HepG2 (cell line): ENCODE measurements around the gene CYB5D1. TPM values are rescaled to one million over a fixed set of nuclear protein-coding genes. Genes with fewer than 3 reads are reported as not detected.

Experiments used
- ARNTL ChIP-seq: sonication (generic); formaldehyde crosslinking; IDR thresholded peaks from 2 replicates; pipeline ENCODE4 v1.4.0; 2020; ENCODE audit warnings: mild to moderate bottlenecking, missing genetic modification reagents
- ATF1 ChIP-seq: IDR thresholded peaks from 2 replicates; pipeline ENCODE4 v1.6.1; 2016; ENCODE audit warnings: mild to moderate bottlenecking, control low read depth
- BATF2 ChIP-seq: sonication (generic); formaldehyde crosslinking; IDR thresholded peaks from 2 replicates; pipeline ENCODE4 v1.8.0; 2022; ENCODE audit warnings: mild to moderate bottlenecking, missing genetic modification reagents, moderate library complexity
- CHD2 ChIP-seq: IDR thresholded peaks from 2 replicates; pipeline ENCODE4 v1.6.1; 2011; ENCODE audit warnings: low read depth, low read length, improper control_type of control experiment
- ELF3 ChIP-seq: IDR thresholded peaks from 2 replicates; pipeline ENCODE4 v1.6.1; 2016; ENCODE audit warnings: missing genetic modification reagents, missing compliant biosample characterization
- HOXA7 ChIP-seq: sonication (generic); formaldehyde crosslinking; IDR thresholded peaks from 2 replicates; pipeline ENCODE4 v1.8.1; 2022; ENCODE audit warnings: mild to moderate bottlenecking, missing genetic modification reagents, moderate library complexity
- MYC ChIP-seq: sonication (generic); formaldehyde crosslinking; IDR thresholded peaks from 2 replicates; pipeline ENCODE4 v1.9.0; 2021; ENCODE audit warnings: missing genetic modification reagents, borderline replicate concordance
- NR2C2 ChIP-seq: sonication (generic); formaldehyde crosslinking; IDR thresholded peaks from 2 replicates; pipeline ENCODE4 v1.4.0; 2020; ENCODE audit warnings: missing genetic modification reagents, mild to moderate bottlenecking, moderate library complexity, borderline replicate concordance
- NR2F2 ChIP-seq: IDR thresholded peaks from 2 replicates; pipeline ENCODE4 v1.6.1; 2012; ENCODE audit warnings: low read depth, inconsistent platforms, borderline replicate concordance
- POGK ChIP-seq: sonication (generic); formaldehyde crosslinking; conservative IDR thresholded peaks from 2 replicates; pipeline ENCODE4 v1.8.0; 2022; ENCODE audit warnings: mild to moderate bottlenecking, moderate library complexity, missing genetic modification reagents
- SOX13 ChIP-seq, 3 experiments: fragments of 450-650 bp in 1 of 3; sonication (generic) in 1 of 3; formaldehyde crosslinking in 1 of 3; IDR thresholded peaks in 2 of 3; conservative IDR thresholded peaks in 1 of 3; 2 replicates each; pipeline versions ENCODE4 v1.5.0 to v1.6.1; 2016 to 2020; ENCODE audit warnings: antibody characterized with exemption in 1 of 3, mild to moderate bottlenecking in 1 of 3, missing compliant biosample characterization in 1 of 3, missing genetic modification reagents in 1 of 3, moderate library complexity in 1 of 3
- TBX2 ChIP-seq: sonication (generic); formaldehyde crosslinking; IDR thresholded peaks from 2 replicates; pipeline ENCODE4 v1.5.0; 2020; ENCODE audit warnings: missing genetic modification reagents, mild to moderate bottlenecking, borderline replicate concordance
- TEAD2 ChIP-seq: sonication (generic); formaldehyde crosslinking; IDR thresholded peaks from 2 replicates; pipeline ENCODE4 v1.9.0; 2021; ENCODE audit warnings: missing genetic modification reagents
- ZFYVE20 ChIP-seq: sonication (generic); formaldehyde crosslinking; IDR thresholded peaks from 2 replicates; pipeline ENCODE4 v1.8.0; 2023; ENCODE audit warnings: low read depth, mild to moderate bottlenecking, moderate library complexity, missing genetic modification reagents, borderline replicate concordance
- ZNF766 ChIP-seq: sonication (generic); formaldehyde crosslinking; IDR thresholded peaks from 2 replicates; pipeline ENCODE4 v1.5.0; 2020; ENCODE audit warnings: missing genetic modification reagents, borderline replicate concordance
- ZZZ3 ChIP-seq: sonication (generic); formaldehyde crosslinking; IDR thresholded peaks from 2 replicates; pipeline ENCODE4 v1.4.0; 2020; ENCODE audit warnings: missing genetic modification reagents, mild to moderate bottlenecking, borderline replicate concordance
- polyA plus RNA-seq, 8 experiments: library from polyadenylated mRNA; depleted of rRNA in 3 of 8; stranded (reverse) in 7 of 8; unstranded in 1 of 8; fragments of >200 nt; fragmentation: Illumina TruSeq in 4 of 8; extraction: Trizol in 4 of 8; gene quantifications; 2 replicates each; pipeline versions ENCODE4 v1.2.1 to v1.2.3, GENCODE V29; 2011 to 2016; ENCODE audit warnings: low read depth in 4 of 8, missing spikeins in 1 of 8, mixed read lengths in 1 of 8; ENCODE audit not compliant: insufficient read depth in 1 of 8
- total RNA-seq, 5 experiments: library from RNA; depleted of rRNA; stranded (reverse); fragments of >200 nt; fragmentation: Illumina TruSeq; extraction: Trizol; gene quantifications; 2 replicates each; pipeline ENCODE4 v1.2.3, GENCODE V29; 2016; ENCODE audit warnings: low read depth in 1 of 5
- TF ChIP-seq, protein P1 (sequence below): sonication (generic); formaldehyde crosslinking; IDR thresholded peaks from 2 replicates; pipeline ENCODE4; 2020; ENCODE audit warnings: missing genetic modification reagents, mild to moderate bottlenecking, borderline replicate concordance
- TF ChIP-seq, protein P2 (sequence below): sonication (generic); formaldehyde crosslinking; IDR thresholded peaks from 2 replicates; pipeline ENCODE4 v1.5.0; 2020; ENCODE audit warnings: missing genetic modification reagents
- TF ChIP-seq, protein P3 (sequence below): IDR thresholded peaks from 2 replicates; pipeline ENCODE4 v1.6.1; 2016; ENCODE audit warnings: low read depth

Gene CYB5D1
- total and polyA plus RNA-seq, 2 of the 13 experiments (the other 11 are each of a cell fraction or from before 2014, with no cell fraction given), result 8.9 to 17.0 TPM

DNA sequence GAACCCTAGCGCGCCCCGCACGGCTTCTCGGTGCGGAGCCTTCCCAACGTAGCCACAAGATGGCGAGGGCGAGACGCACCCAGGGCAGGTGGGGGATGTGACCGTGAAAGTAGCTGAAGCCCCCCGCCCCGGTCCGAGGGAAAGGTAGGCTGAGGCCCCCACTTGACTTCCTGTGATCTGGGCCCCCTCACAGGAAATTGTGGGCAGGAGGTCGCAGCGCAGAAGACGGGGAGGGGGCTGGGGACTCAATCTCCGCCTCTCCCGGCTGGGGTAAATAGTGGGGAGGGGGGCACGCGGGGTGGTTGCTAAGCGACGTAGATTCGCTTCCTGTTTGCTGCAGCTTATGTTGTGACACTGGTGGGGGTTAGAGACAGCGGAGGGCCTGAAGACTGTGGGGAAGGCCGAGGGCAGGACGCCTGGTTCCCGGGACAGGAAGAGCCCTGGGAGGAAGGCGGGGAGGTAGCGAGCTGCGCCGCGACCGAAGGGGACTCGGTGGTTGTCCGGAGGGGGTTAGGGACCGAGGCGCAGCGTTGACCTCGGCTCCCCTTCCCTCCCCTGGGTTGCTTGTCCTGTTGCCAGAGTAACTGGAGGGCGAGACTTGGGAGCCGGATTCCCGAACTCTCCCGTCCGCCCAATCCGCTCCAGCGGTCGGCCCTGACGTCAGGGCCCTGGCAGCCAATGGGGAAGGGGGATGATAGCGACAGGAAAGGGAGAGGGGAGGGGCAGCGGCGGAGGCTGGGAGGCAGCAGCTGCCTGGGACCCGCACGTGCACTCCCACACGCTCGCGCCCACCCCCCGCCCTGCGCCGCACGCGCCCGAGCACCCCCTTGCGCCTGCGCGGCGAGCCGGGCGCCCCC is 22.6 kb upstream of the CYB5D1 start (continued):
- TF ChIP-seq, protein P1, sequence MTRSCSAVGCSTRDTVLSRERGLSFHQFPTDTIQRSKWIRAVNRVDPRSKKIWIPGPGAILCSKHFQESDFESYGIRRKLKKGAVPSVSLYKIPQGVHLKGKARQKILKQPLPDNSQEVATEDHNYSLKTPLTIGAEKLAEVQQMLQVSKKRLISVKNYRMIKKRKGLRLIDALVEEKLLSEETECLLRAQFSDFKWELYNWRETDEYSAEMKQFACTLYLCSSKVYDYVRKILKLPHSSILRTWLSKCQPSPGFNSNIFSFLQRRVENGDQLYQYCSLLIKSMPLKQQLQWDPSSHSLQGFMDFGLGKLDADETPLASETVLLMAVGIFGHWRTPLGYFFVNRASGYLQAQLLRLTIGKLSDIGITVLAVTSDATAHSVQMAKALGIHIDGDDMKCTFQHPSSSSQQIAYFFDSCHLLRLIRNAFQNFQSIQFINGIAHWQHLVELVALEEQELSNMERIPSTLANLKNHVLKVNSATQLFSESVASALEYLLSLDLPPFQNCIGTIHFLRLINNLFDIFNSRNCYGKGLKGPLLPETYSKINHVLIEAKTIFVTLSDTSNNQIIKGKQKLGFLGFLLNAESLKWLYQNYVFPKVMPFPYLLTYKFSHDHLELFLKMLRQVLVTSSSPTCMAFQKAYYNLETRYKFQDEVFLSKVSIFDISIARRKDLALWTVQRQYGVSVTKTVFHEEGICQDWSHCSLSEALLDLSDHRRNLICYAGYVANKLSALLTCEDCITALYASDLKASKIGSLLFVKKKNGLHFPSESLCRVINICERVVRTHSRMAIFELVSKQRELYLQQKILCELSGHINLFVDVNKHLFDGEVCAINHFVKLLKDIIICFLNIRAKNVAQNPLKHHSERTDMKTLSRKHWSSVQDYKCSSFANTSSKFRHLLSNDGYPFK (CRISPR knock-in tag), result peak; percentile 61; the same call in 1 of the 2 replicates
- TF ChIP-seq TBX2, result 0 out of 2 replicates have a peak, but pooled peaks have one; percentile 41
- TF ChIP-seq HOXA7, result no peak
- TF ChIP-seq NR2F2, result 0 out of 2 replicates have a peak, but pooled peaks have one; percentile 6
- peak; percentile 7; the same call in 1 of the 2 replicates for TF ChIP-seq ZZZ3 (CRISPR knock-in tag)
- TF ChIP-seq ATF1 (CRISPR knock-in tag), result 0 out of 2 replicates have a peak, but pooled peaks have one; percentile 36
- TF ChIP-seq, protein P2, sequence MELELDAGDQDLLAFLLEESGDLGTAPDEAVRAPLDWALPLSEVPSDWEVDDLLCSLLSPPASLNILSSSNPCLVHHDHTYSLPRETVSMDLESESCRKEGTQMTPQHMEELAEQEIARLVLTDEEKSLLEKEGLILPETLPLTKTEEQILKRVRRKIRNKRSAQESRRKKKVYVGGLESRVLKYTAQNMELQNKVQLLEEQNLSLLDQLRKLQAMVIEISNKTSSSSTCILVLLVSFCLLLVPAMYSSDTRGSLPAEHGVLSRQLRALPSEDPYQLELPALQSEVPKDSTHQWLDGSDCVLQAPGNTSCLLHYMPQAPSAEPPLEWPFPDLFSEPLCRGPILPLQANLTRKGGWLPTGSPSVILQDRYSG (CRISPR knock-in tag), result no peak
- TF ChIP-seq, protein P3, sequence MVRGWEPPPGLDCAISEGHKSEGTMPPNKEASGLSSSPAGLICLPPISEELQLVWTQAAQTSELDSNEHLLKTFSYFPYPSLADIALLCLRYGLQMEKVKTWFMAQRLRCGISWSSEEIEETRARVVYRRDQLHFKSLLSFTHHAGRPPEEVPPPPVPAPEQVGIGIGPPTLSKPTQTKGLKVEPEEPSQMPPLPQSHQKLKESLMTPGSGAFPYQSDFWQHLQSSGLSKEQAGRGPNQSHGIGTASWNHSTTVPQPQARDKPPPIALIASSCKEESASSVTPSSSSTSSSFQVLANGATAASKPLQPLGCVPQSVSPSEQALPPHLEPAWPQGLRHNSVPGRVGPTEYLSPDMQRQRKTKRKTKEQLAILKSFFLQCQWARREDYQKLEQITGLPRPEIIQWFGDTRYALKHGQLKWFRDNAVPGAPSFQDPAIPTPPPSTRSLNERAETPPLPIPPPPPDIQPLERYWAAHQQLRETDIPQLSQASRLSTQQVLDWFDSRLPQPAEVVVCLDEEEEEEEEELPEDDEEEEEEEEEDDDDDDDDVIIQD (CRISPR knock-in tag), result 0 out of 2 replicates have a peak, but pooled peaks have one; percentile 6
- peak; percentile 85 for TF ChIP-seq MYC (CRISPR knock-in tag)
- TF ChIP-seq TEAD2 (CRISPR knock-in tag), result no peak
- peak; percentile 19; the same call in 1 of the 2 replicates for TF ChIP-seq ELF3 (CRISPR knock-in tag)
- TF ChIP-seq SOX13 (IDR thresholded peaks at IDR 0.05), result no peak
- peak in 1 of 2 experiments; percentile 41; a peak in 1 of 4 replicates for TF ChIP-seq SOX13 (CRISPR knock-in tag; conservative IDR thresholded peaks at IDR 0.05 in 1 of 2, IDR thresholded peaks at IDR 0.05 in 1 of 2)
- no peak for TF ChIP-seq BATF2 (CRISPR knock-in tag)
- TF ChIP-seq CHD2, result peak; percentile 78
- 0 out of 2 replicates have a peak, but pooled peaks have one; percentile 54 for TF ChIP-seq POGK (CRISPR knock-in tag)
- TF ChIP-seq NR2C2 (CRISPR knock-in tag), result no peak
- TF ChIP-seq ZNF766 (CRISPR knock-in tag), result 0 out of 2 replicates have a peak, but pooled peaks have one; percentile 19
- peak; percentile 91 for TF ChIP-seq ARNTL (CRISPR knock-in tag)
- TF ChIP-seq ZFYVE20, result no peak
